ENCODE results near the gene COL5A2.

Gene COL5A2

GRCh38 chr2:189208254-189208653 lies 28.7 kb upstream of the COL5A2 start:
- peaks cover 53% of the 10 kb centered on the region for H3K4me1 ChIP-seq (ENCODE audit: control insufficient read depth, insufficient read depth, low read length)
- DNase-seq (ENCODE audit: low read depth) = no peak
- H3K27me3 ChIP-seq (replicated peaks; ENCODE audit: control insufficient read depth, insufficient read depth, low read length) = no peaks in the 10 kb centered on the region
- H3K9ac ChIP-seq (ENCODE audit: low read length) = peak overlapping the region; percentile 90
- no peaks in the 10 kb centered on the region for H3K36me3 ChIP-seq (ENCODE audit: control insufficient read depth, insufficient read depth, low read length, severe bottlenecking)
- H3K9me3 ChIP-seq (ENCODE audit: control insufficient read depth, low read length) = no peaks in the 10 kb centered on the region
- peak overlapping the region; percentile 80 for H3K4me3 ChIP-seq (ENCODE audit: low read length)

GRCh38 chr2:189204322-189204941 lies 24.9 kb upstream of the COL5A2 start:
- no peaks in the 10 kb centered on the region for H3K27me3 ChIP-seq (replicated peaks; ENCODE audit: control insufficient read depth, insufficient read depth, low read length)
- DNase-seq (ENCODE audit: low read depth) = peak; percentile 65
- H3K9ac ChIP-seq (ENCODE audit: low read length) = peak overlapping the region; percentile 70
- no peaks in the 10 kb centered on the region for H3K36me3 ChIP-seq (ENCODE audit: control insufficient read depth, insufficient read depth, low read length, severe bottlenecking)
- H3K4me3 ChIP-seq (ENCODE audit: low read length) = peak overlapping the region; percentile 71
- no peaks in the 10 kb centered on the region for H3K9me3 ChIP-seq (ENCODE audit: control insufficient read depth, low read length)
- H3K4me1 ChIP-seq (ENCODE audit: control insufficient read depth, insufficient read depth, low read length) = peaks cover 32% of the 10 kb centered on the region

- H3K4me1 ChIP-seq (ENCODE audit: control insufficient read depth, insufficient read depth, low read length) = peaks cover 21% of the 10 kb centered on the region
- no peaks in the 10 kb centered on the region for H3K9me3 ChIP-seq (ENCODE audit: control insufficient read depth, low read length)
Measured at GRCh38 chr2:189203177-189203799, 23.7 kb upstream of the COL5A2 start.

DNA sequence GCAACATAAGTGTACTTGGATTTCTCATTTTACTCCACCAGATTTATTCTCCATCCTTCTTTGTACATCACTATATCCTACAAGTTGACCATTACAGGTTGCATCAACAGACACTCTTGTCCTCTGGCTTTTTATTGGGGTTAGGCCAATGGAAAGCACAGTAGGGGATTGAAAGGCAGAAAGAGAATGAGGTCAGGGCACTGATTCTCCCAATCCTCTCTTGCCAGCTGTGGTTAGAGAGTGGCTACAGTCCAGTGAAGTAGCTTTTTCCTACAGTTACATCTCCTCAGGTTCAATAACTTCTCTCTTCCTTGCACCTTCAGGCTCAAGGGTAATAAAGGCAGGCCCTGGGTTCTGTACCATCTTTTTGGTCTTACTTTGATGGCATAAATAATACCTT lies 20.2 kb upstream of the COL5A2 start:
- Histone ChIP-seq H3K36me3 (ENCODE audit: control insufficient read depth, insufficient read depth, low read length, severe bottlenecking) (no peaks in the 10 kb centered on the region), H3K4me1 (ENCODE audit: control insufficient read depth, insufficient read depth, low read length) (peaks cover 8% of the 10 kb centered on the region), H3K9ac (ENCODE audit: low read length) (no peak overlapping the region), H3K27me3 (replicated peaks; ENCODE audit: control insufficient read depth, insufficient read depth, low read length) (no peaks in the 10 kb centered on the region), H3K4me3 (ENCODE audit: low read length) (no peak overlapping the region), H3K9me3 (ENCODE audit: control insufficient read depth, low read length) (no peaks in the 10 kb centered on the region)
- DNase-seq (ENCODE audit: low read depth) = no peak

More at GRCh38 chr2:189203177-189203799, 23.7 kb upstream of the COL5A2 start:
- Histone ChIP-seq H3K27me3 (replicated peaks; ENCODE audit: control insufficient read depth, insufficient read depth, low read length) (no peaks in the 10 kb centered on the region), H3K4me3 (ENCODE audit: low read length) (no peak overlapping the region), H3K9ac (ENCODE audit: low read length) (no peak overlapping the region), H3K36me3 (ENCODE audit: control insufficient read depth, insufficient read depth, low read length, severe bottlenecking) (no peaks in the 10 kb centered on the region)
- no peak for DNase-seq (ENCODE audit: low read depth)

GRCh38 chr2:189192766-189193165 lies 13.2 kb upstream of the COL5A2 start:
- H3K9ac ChIP-seq (ENCODE audit: low read length) = no peak overlapping the region
- H3K4me1 ChIP-seq (ENCODE audit: control insufficient read depth, insufficient read depth, low read length) = no peaks in the 10 kb centered on the region
- no peaks in the 10 kb centered on the region for H3K9me3 ChIP-seq (ENCODE audit: control insufficient read depth, low read length)
- no peak overlapping the region for H3K4me3 ChIP-seq (ENCODE audit: low read length)
- DNase-seq (ENCODE audit: low read depth) = no peak
- no peaks in the 10 kb centered on the region for H3K27me3 ChIP-seq (replicated peaks; ENCODE audit: control insufficient read depth, insufficient read depth, low read length)
- no peaks in the 10 kb centered on the region for H3K36me3 ChIP-seq (ENCODE audit: control insufficient read depth, insufficient read depth, low read length, severe bottlenecking)

- DNase-seq (ENCODE audit: low read depth) = peak; percentile 57
- Histone ChIP-seq H3K9ac (ENCODE audit: low read length) (no peak overlapping the region), H3K9me3 (ENCODE audit: control insufficient read depth, low read length) (no peaks in the 10 kb centered on the region), H3K4me1 (ENCODE audit: control insufficient read depth, insufficient read depth, low read length) (no peaks in the 10 kb centered on the region), H3K36me3 (ENCODE audit: control insufficient read depth, insufficient read depth, low read length, severe bottlenecking) (no peaks in the 10 kb centered on the region), H3K27me3 (replicated peaks; ENCODE audit: control insufficient read depth, insufficient read depth, low read length) (no peaks in the 10 kb centered on the region), H3K4me3 (ENCODE audit: low read length) (no peak overlapping the region)
Measured at GRCh38 chr2:189191766-189192165, 12.2 kb upstream of the COL5A2 start.

DNA sequence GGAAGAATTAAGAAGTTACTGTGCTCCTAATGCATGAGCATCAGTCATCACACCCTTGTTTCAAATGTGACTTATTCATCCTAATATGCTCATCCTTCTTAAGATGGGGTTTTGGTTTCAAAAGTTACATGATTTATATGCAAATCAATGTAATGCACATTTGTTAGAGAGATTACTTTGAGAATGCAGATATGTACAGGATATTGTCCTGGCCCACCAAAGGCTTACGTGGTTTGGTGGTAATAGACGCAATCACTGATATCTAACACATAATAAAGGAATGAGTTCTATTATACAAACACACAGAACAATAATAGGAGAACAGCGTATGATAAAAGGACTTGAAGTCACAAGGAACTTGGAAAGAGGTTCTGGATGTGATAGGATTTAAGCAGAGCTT lies 11.1 kb upstream of the COL5A2 start:
- H3K27me3 ChIP-seq (replicated peaks; ENCODE audit: control insufficient read depth, insufficient read depth, low read length) = no peaks in the 10 kb centered on the region
- no peak overlapping the region for H3K9ac ChIP-seq (ENCODE audit: low read length)
- H3K9me3 ChIP-seq (ENCODE audit: control insufficient read depth, low read length) = no peaks in the 10 kb centered on the region
- no peaks in the 10 kb centered on the region for H3K4me1 ChIP-seq (ENCODE audit: control insufficient read depth, insufficient read depth, low read length)
- H3K4me3 ChIP-seq (ENCODE audit: low read length) = no peak overlapping the region
- DNase-seq (ENCODE audit: low read depth) = no peak
- no peaks in the 10 kb centered on the region for H3K36me3 ChIP-seq (ENCODE audit: control insufficient read depth, insufficient read depth, low read length, severe bottlenecking)

GRCh38 chr2:189188115-189188805 lies 8.7 kb upstream of the COL5A2 start:
- no peaks in the 10 kb centered on the region for H3K4me1 ChIP-seq (ENCODE audit: control insufficient read depth, insufficient read depth, low read length)
- no peaks in the 10 kb centered on the region for H3K36me3 ChIP-seq (ENCODE audit: control insufficient read depth, insufficient read depth, low read length, severe bottlenecking)
- no peaks in the 10 kb centered on the region for H3K9me3 ChIP-seq (ENCODE audit: control insufficient read depth, low read length)
- no peak overlapping the region for H3K9ac ChIP-seq (ENCODE audit: low read length)
- no peaks in the 10 kb centered on the region for H3K27me3 ChIP-seq (replicated peaks; ENCODE audit: control insufficient read depth, insufficient read depth, low read length)
- no peak for DNase-seq (ENCODE audit: low read depth)
- H3K4me3 ChIP-seq (ENCODE audit: low read length) = no peak overlapping the region

DNA sequence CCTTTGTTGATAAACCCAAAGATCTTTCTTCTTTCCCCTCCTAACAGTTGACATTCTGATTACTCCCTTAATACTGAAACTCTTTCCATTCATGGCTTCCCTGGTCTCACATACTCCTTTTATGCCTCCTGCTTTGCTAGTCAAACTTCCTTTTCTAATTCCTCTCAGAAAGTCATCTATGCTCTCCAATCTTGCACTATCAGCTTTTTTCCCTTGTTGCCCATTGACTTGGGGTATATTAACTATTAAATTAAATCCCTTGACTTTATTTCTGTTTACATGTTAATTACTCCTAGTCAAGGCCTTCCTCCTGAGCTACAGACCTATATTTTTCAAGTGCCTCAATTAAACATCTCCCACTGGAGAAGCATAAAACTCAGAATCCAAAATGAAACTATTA lies 3.6 kb upstream of the COL5A2 start:
- no peak for DNase-seq (ENCODE audit: low read depth)
- H3K27me3 ChIP-seq (replicated peaks; ENCODE audit: control insufficient read depth, insufficient read depth, low read length) = no peaks in the 10 kb centered on the region
- H3K36me3 ChIP-seq (ENCODE audit: control insufficient read depth, insufficient read depth, low read length, severe bottlenecking) = no peaks in the 10 kb centered on the region
- H3K4me1 ChIP-seq (ENCODE audit: control insufficient read depth, insufficient read depth, low read length) = peaks cover 10% of the 10 kb centered on the region
- H3K9me3 ChIP-seq (ENCODE audit: control insufficient read depth, low read length) = no peaks in the 10 kb centered on the region
- H3K4me3 ChIP-seq (ENCODE audit: low read length) = no peak overlapping the region
- no peak overlapping the region for H3K9ac ChIP-seq (ENCODE audit: low read length)

- no peak for DNase-seq (ENCODE audit: low read depth)
- Histone ChIP-seq H3K4me1 (ENCODE audit: control insufficient read depth, insufficient read depth, low read length) (peaks cover 10% of the 10 kb centered on the region), H3K9me3 (ENCODE audit: control insufficient read depth, low read length) (no peaks in the 10 kb centered on the region), H3K27me3 (replicated peaks; ENCODE audit: control insufficient read depth, insufficient read depth, low read length) (no peaks in the 10 kb centered on the region), H3K36me3 (ENCODE audit: control insufficient read depth, insufficient read depth, low read length, severe bottlenecking) (no peaks in the 10 kb centered on the region), H3K4me3 (ENCODE audit: low read length) (no peak overlapping the region), H3K9ac (ENCODE audit: low read length) (no peak overlapping the region)
Measured at GRCh38 chr2:189181706-189182105, 2.1 kb upstream of the COL5A2 start.

GRCh38 chr2:189178726-189179569 lies 613 bp downstream of the COL5A2 start:
- Histone ChIP-seq H3K27me3 (replicated peaks; ENCODE audit: control insufficient read depth, insufficient read depth, low read length) (no peaks in the 10 kb centered on the region), H3K9me3 (ENCODE audit: control insufficient read depth, low read length) (no peaks in the 10 kb centered on the region), H3K9ac (ENCODE audit: low read length) (peak overlapping the region; percentile 95), H3K36me3 (ENCODE audit: control insufficient read depth, insufficient read depth, low read length, severe bottlenecking) (peaks cover 6% of the 10 kb centered on the region), H3K4me3 (ENCODE audit: low read length) (peak overlapping the region; percentile 95), H3K4me1 (ENCODE audit: control insufficient read depth, insufficient read depth, low read length) (peaks cover 18% of the 10 kb centered on the region)
- DNase-seq (ENCODE audit: low read depth) = peak; percentile 81
